ENCODE measurements around the gene TK1. TPM values are rescaled to one million over a fixed set of nuclear protein-coding genes. Genes with fewer than 3 reads are reported as not detected.
A peak's percentile ranks its signal among the peaks of the same experiment; 100 is the strongest.
"Not testable (repeated sequence)": the region's sequence is repeated elsewhere in the genome, so short reads cannot be mapped to it uniquely, and the experiment has no call there.

The TK1 gene
- total RNA-seq, 1 experiment from 2014 or later: 153 TPM

DNA sequence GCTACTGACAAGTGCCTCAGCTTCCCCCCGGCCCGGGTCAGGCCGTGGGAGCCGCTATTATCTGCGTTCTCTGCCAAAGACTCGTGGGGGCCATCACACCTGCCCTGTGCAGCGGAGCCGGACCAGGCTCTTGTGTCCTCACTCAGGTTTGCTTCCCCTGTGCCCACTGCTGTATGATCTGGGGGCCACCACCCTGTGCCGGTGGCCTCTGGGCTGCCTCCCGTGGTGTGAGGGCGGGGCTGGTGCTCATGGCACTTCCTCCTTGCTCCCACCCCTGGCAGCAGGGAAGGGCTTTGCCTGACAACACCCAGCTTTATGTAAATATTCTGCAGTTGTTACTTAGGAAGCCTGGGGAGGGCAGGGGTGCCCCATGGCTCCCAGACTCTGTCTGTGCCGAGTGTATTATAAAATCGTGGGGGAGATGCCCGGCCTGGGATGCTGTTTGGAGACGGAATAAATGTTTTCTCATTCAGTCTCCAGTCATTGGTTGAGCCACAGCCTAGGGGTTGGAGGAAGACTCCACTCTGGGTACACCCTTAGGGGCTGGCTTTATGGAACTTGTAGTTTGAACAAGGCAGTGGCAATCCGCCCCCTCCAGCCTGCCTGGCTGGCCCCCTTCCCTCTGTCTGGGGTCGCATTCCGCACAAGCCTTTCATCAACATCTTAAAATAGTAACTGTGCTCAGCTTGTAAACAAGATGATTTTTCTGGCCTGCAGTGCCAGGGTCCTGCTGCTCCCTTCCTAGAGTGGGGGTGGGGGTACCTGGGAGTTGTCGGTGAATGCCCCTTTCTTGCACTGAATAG lies 14.4 kb downstream of the TK1 start:
- Histone ChIP-seq H3K4me1 (ENCODE audit: control insufficient read depth, insufficient read depth, low read length) (peaks cover 64% of the 10 kb centered on the region), H3K4me3 (ENCODE audit: low read depth in 2 of 2, low read length in 2 of 2) (no peak overlapping the region), H3K27ac (ENCODE audit: low read length) (peak overlapping the region; percentile 54), H3K9me3 (ENCODE audit: control insufficient read depth, insufficient read depth, low read depth, low read length) (no peaks in the 10 kb centered on the region), H3K27me3 (ENCODE audit: control insufficient read depth, insufficient read depth, low read length) (no peaks in the 10 kb centered on the region), H3K36me3 (ENCODE audit: control insufficient read depth, insufficient read depth, low read length) (no peaks in the 10 kb centered on the region; the same call in 1 of the 2 replicates)
- in situ Hi-C loops (cut with HindIII; ENCODE audit: low pct_unique_long_range_greater_than_20kb, low sequenced_read_pairs) (no loop called here), intact Hi-C loops (cut with micrococcal nuclease; ENCODE audit: unreplicated experiment) (no loop called here)
- no peak for DNase-seq (ENCODE audit: low read depth, low spot score)
- TF ChIP-seq REST (IDR thresholded peaks at IDR 0.05; ENCODE audit: insufficient read depth in 1 of 2, low read depth in 2 of 2, low read length in 1 of 2) (no peak), POLR2AphosphoS5 (IDR thresholded peaks at IDR 0.05; ENCODE audit: low read depth, low read length) (peak; percentile 84), TCF7L2 (IDR thresholded peaks at IDR 0.05; ENCODE audit: low read depth, low read length) (no peak), SIN3A (IDR thresholded peaks at IDR 0.05; ENCODE audit: borderline replicate concordance, insufficient read depth, low read depth, low read length) (no peak)
- TF ChIP-seq, protein P1, sequence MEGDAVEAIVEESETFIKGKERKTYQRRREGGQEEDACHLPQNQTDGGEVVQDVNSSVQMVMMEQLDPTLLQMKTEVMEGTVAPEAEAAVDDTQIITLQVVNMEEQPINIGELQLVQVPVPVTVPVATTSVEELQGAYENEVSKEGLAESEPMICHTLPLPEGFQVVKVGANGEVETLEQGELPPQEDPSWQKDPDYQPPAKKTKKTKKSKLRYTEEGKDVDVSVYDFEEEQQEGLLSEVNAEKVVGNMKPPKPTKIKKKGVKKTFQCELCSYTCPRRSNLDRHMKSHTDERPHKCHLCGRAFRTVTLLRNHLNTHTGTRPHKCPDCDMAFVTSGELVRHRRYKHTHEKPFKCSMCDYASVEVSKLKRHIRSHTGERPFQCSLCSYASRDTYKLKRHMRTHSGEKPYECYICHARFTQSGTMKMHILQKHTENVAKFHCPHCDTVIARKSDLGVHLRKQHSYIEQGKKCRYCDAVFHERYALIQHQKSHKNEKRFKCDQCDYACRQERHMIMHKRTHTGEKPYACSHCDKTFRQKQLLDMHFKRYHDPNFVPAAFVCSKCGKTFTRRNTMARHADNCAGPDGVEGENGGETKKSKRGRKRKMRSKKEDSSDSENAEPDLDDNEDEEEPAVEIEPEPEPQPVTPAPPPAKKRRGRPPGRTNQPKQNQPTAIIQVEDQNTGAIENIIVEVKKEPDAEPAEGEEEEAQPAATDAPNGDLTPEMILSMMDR (IDR thresholded peaks at IDR 0.05): no peak
- no TSS peak for BruUV-seq (replicated peaks)
- 0 out of 2 replicates have a peak, but pooled peaks have one; percentile 6 for ATAC-seq
- POLR2A ChIA-PET: interaction anchor here (0.6 kb wide), 1 partner anchor 1829 kb away, joined by 6 read pairs; no protein-coding TSS in a partner anchor
- CTCF ChIA-PET: interaction anchor here (1.1 kb wide), 1 partner anchor 79 kb away, joined by 3 read pairs; no protein-coding TSS in a partner anchor

DNA sequence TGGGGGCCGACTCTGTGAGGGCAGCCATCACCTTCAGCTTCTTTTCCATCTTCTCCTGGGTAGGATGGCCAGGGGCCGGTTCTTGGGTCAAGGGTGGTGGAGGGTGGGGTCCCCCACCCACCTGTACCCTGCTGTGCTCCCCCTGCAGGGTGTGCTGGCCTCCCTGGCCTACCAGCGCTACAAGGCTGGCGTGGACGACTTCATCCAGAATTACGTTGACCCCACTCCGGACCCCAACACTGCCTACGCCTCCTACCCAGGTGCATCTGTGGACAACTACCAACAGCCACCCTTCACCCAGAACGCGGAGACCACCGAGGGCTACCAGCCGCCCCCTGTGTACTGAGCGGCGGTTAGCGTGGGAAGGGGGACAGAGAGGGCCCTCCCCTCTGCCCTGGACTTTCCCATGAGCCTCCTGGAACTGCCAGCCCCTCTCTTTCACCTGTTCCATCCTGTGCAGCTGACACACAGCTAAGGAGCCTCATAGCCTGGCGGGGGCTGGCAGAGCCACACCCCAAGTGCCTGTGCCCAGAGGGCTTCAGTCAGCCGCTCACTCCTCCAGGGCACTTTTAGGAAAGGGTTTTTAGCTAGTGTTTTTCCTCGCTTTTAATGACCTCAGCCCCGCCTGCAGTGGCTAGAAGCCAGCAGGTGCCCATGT lies 15.1 kb downstream of the TK1 start:
- ChIA-PET POLR2A (interaction anchor here (0.6 kb wide), 1 partner anchor 1830 kb away, joined by 6 read pairs; no protein-coding TSS in a partner anchor), CTCF (interaction anchor here (0.7 to 1.1 kb wide), 2 partner anchors 45 to 80 kb away, joined by 3 read pairs; no protein-coding TSS in a partner anchor)
- H3K4me3 ChIP-seq (ENCODE audit: low read depth in 2 of 2, low read length in 2 of 2); H3K9me3 ChIP-seq (ENCODE audit: control insufficient read depth, insufficient read depth, low read depth, low read length); in situ Hi-C loops (cut with HindIII; ENCODE audit: low pct_unique_long_range_greater_than_20kb, low sequenced_read_pairs); intact Hi-C loops (cut with micrococcal nuclease; ENCODE audit: unreplicated experiment); ATAC-seq; DNase-seq (ENCODE audit: low read depth, low spot score); H3K27me3 ChIP-seq (ENCODE audit: control insufficient read depth, insufficient read depth, low read length); H3K36me3 ChIP-seq (ENCODE audit: control insufficient read depth, insufficient read depth, low read length): not testable (repeated sequence)
- BruUV-seq (replicated peaks): TSS peak; percentile 55
- H3K27ac ChIP-seq (ENCODE audit: low read length): peak overlapping the region; percentile 54
- peaks cover 58% of the 10 kb centered on the region for H3K4me1 ChIP-seq (ENCODE audit: control insufficient read depth, insufficient read depth, low read length)
